Esophagus squamous epithelium (tissue), 4 donors: Measurements from ENCODE around the gene RNF213.
"Not testable (repeated sequence)": the region's sequence is repeated elsewhere in the genome, so short reads cannot be mapped to it uniquely, and the experiment has no call there.

ENCODE experiments used
- CTCF ChIP-seq, 6 experiments: fragments of 450-650 bp in 4 of 6; fragments of 200-600 bp in 2 of 6; sonication (generic) in 2 of 6; IDR thresholded peaks; one replicate each; pipeline ENCODE4 v1.5.1; 2016 to 2019; ENCODE audit warnings: antibody characterized with exemption in 6 of 6, mild to moderate bottlenecking in 4 of 6, moderate library complexity in 4 of 6
- POLR2A ChIP-seq, 4 donors: fragments of 450-650 bp; IDR thresholded peaks; one replicate each; pipeline ENCODE4 v1.6.1; 2017; ENCODE audit warnings: antibody characterized with exemption in 4 of 4, mild to moderate bottlenecking in 4 of 4, moderate library complexity in 3 of 4

GRCh38 chr17:80275857-80276256 is 15.2 kb downstream of the RNF213 start:
- TF ChIP-seq POLR2A, CTCF (IDR thresholded peaks at IDR 0.05): not testable (repeated sequence)
